COLO668 (cell line): Measurements from ENCODE around the gene TBX2.
"Not testable (repeated sequence)": the region's sequence is repeated elsewhere in the genome, so short reads cannot be mapped to it uniquely, and the experiment has no call there.

Experiments used
- DNase-seq: peaks from one replicate; lab custom pipeline; 2025; ENCODE audit not compliant: unreplicated experiment; lab: John Stamatoyannopoulos, UW

The TBX2 gene

DNA sequence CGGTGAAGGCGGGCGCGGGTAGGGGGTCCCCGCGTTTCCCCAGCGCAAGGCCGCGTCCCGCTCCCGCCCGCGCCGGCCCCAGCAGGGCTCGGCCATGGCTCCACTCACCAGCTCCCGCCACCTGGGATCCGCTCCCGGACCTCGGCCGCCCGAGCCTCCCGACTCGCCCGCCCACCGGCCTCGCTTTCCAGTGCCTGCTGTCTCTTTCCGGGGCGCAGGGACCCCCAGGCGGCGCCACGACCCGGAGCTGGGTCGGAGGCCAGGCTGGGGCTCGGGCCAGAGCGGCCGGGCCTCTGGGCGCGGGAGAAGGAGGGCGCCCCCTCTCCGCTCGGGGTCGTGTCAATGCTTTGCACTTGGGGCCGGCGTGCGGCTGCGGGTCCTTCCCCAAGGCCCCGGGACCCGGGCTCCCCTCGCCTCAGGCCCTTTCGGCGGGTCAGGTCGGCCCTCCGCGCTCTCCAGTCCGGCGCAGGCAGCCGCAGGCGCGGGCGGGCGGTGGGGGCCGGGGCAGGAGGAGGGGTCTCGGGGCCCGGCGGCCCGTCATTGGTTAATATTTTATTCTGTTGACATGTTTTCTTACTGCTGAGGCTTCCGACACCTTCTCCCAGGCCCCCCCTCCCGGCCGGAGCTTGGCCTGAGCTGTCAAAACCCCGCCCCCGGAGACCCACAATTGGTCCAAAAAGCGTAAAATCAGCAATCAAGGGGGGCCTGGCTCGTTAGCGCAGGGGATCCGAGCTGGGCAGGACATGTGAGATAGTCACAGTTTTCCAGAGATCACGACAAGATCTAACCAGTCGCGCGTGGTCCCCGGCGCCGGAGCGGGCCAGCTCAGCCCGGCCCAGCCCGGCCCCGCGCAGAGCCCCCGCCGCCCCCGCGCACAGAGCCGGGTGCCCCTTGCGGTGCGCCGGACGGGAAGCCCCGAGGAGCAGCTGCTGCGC, at the start of gene TBX2:
TBX2 (plus strand) TSS at position 713 of the 935 bp plus-strand sequence. CDS start 334 bp downstream, outside the sequence.
- no peak for DNase-seq

DNA sequence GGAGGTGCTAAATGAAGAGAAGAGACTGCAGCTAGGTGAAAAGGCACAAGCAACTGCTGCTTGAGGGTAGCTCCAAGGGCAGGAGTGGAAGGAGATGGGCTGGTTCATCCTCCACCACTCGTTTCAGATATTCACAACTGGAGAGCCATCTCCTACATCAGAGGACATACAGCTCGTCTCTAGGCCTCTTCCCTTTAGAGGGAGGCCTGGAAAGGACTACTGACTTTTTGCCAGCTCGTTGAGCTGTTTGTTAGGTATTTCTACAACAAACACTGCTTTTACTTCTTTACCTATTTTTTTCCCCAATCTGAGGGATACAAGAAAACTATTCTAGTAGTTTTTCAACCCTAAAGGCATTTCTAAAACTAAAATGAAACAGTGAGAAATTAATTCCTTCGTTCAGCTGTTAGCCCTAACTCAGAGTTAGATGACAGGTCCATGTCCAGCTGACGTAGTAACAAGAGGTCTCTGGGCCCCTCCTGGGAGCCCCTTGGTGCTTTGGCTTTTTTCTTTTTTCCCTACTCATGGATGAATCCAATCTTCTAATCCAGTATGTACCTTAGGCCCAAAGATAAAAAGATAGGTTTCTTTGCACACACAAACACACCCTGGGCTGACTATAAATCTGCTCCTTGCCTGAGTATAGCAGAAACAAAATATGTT, 47.8 kb upstream of the TBX2 start:
- DNase-seq: no peak

DNA sequence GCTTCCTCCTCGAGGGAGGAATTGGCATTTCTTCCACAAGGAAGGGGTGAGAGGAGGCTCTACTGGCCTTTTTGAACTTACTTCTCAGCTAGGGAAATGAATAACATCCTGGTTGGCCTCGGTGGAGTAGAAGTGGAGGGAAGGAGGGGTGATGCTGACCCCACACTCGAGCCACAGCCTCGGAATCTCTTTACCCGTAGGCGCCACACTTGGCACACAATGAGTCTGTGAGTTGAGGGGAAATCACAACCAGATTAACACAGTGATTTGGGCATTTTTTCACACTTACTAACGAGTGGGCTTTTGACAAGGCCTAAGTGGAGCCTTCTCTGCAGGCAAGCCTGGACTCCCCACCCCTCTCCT, 47.3 kb upstream of the TBX2 start:
- no peak for DNase-seq

- DNase-seq: no peak
Measured at GRCh38 chr17:61352781-61353491, 46.7 kb upstream of the TBX2 start.

- DNase-seq: no peak
Measured at GRCh38 chr17:61353615-61354014, 46.0 kb upstream of the TBX2 start.

- DNase-seq: no peak
Measured at GRCh38 chr17:61354895-61355874, 44.5 kb upstream of the TBX2 start.

DNA sequence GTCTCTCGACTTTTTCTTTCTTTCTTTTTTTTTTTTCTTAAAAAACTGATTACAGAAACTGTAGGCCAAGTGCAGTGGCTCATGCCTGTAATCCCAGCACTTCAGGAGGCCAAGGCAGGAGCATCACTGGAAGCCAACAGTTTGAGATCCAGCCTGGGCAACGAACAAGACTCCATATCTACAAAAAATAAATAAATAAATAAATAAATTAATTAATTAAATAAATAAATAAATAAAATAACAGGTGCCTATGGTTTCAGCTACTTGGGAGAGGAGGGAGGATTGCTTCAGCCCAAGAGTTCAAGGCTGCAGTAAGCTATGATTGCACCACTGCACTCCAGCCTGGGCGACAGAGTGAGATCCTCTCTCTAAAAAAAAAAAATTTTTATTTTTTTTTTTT, 42.6 kb upstream of the TBX2 start:
- DNase-seq: not testable (repeated sequence)

DNA sequence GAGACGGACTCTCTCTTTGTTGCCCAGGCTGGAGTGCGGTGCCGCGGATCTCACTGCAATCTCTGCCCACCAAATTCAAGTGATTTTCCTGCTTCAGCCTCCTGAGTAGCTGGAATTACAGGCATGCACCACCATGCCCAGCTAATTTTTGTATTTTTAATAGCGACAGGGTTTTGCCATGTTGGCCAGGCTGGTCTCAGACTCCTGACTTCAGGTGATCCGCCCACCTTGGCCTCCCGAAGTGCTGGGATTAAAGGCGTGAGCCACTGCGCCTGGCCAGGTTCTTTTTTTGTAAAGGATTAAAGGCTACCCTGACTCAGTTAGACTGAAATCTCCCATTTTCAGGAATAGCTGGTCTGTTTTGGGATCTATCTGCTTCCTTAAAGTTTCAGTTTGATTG, 40.1 kb upstream of the TBX2 start:
- not testable (repeated sequence) for DNase-seq

DNA sequence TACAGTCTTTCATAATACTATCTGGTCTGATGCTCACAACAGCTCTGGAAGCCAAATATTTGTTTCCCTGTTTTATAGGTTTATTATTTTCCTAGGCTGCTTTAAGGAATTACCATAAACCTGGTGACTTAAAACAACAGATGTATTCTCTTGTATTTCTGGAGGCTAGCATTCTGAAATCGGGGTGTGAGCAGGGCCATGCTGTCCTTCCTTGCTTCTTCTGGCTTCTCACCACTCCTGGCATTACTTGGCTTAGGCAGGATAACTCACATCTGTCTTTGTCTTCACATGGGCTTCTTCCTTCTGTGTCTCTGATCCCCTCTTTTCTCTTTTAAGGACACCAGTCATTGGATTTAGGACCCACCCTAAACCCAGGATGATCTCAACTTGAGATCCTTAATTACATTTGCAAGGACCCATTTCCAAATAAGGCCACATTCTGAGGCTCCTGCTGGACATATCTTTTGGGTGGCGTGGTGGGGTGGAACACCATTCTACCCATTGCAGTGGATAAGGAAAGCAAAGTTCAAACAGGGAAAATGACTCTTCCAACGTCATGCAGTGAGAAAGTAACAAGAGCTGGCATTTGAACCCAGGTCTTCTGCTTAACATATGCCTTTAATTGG, 39.2 kb upstream of the TBX2 start:
- no peak for DNase-seq

DNA sequence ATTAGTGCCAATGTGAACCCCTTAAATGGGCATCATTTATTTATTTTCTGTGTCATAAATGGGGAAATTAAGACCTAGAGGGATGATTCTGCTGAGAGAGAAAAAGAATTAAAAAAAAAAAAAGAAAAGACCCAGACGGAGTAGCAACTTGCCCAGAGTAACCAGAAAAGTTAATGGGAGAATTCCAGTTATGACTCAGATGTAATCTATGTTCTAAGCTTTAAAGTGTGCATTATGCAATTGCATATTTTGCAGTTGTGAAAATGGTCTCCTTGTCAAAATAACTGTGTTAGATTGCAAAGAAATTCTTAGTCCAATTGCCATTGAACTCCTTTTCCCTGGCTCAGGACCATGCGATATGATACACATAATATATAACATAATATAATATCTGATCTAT, 38.6 kb upstream of the TBX2 start:
- no peak for DNase-seq

DNA sequence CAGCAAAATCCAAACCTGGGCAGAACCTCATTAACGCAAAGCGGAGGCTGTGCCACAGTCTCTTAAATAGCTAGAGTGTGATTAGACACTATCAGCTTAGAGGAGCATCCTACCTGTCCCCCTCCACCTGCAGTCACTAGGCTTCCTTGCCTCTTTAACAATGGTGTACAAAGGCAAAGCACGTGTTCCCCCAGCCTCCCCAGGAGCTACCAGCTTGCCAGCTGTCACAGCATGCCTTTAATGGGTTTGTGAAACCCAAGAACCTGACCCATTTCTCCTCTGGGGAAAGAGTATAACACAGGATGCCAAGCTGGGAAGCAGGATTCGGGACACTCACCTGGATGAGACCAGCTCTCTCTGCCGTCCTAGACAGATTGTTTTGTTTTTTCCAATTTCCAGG, 37.2 kb upstream of the TBX2 start:
- no peak for DNase-seq

DNA sequence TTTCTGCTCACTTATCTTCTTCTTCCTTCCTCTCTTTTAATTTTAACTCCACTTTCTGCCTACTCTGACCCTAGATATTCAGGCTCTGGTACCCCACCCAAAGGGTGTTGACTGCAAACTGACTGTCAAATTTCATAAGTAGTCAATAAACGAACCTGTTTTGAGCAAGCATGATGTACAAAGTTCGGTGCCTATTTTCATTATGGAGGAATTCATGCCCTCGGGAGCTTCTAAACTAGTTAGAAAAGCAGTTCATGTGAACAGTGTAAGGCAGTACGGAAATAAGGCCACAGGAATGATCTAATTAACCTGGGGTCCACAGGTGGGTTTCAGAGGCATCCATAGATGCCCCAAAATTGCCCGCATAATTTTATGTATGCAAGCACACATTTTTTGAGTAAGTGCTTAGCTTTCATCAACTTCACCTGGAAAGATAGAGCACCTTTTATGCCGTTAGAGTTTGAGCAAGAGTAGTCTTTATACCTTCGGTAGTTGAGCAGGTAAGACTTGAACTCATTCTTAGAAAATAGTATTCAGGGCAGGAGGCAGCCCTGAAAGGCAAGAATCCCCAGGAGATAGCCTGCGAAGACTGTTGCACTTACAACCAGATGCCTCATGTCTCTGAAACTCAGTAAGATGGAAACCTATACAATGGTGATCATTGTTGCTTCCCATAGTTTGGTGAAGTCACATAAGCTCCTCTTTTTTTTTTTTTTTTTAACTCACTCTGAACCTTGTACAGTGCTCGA, 36.6 kb upstream of the TBX2 start:
- no peak for DNase-seq

GRCh38 chr17:61363601-61364462, 35.8 kb upstream of the TBX2 start:
- no peak for DNase-seq

DNA sequence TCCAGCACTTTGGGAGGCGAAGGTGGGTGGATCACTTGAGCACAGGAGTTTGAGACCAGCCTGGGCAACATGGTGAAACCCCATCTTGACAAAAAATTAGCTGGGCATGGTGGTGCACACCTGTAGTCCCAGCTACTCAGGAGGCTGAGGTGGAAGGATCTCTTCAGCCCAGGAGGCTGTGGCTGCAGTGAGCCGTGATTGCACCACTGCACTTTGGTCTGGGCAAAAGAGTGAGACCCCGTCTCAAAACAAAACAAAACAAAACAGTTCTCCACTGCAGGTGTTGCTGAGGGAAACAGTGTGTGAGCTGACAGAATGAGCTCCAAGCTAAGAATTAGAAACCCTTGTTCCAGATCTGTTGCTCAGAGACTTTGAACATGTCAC, 35.2 kb upstream of the TBX2 start:
- DNase-seq: no peak

DNA sequence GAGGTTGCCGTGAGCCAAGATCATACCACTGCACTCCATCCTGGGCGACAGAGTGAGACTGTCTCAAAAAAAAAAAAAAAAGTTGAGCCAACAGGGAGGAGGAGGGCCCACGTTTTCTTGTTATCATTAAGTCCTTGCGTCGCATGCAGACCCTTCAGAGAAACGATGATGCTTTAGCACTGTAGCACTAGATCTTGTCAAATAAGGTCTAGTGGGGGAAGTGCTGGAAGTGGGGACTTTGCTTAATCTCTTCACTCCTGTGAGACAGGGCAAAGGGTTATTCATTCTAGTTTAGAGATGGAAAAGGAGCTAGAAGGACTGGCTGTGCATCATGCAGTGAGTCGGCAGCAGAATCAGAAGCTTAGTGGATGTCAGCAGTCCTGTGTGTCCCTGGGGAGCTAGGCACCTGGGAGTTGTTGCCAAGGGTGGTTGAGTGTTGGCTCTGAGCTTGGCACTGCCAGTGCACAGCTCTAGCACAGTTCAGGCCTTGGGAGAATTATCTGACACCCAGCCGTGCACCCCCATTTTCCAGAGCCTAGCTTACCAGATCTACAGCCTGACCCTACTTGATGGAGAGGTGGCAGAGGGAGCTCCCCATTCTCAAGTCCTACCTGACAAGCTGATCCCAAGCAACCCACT, 33.4 kb upstream of the TBX2 start:
- DNase-seq: no peak

GRCh38 chr17:61366715-61367413, 32.8 kb upstream of the TBX2 start:
- DNase-seq: no peak

DNA sequence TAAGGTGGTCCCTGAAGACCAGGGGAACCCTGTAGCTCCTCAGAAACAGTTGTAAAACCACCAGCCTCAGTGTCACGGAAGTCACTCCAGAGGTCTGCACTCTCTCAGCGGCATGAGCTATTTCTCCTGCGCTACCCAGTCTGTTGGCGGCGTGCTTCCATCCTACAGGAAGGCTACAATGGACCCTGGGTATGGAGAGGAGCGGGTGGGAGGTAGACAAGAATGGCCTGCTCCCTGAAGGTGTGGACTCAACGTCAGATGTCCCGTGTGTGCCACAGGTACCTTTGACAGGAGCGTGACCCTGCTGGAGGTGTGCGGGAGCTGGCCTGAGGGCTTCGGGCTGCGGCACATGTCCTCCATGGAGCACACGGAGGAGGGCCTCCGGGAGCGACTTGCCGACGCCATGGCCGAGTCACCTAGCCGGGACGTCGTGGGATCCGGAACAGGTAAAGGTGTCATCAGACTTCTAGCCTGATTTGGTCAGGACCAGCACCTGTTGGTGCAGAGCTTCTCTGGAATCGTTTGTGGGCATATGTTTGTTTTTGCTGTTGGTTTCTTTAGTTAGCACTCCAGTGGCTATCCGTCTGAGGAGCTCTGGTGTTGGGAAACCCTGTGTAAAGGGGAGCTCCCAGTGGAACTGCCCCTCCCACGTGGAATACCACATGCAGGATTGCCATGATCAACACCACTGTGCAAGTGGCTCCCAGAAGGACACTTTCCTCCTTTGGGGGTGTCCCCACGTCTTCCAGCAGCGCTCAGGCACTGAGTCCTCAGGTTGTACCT, 31.4 kb upstream of the TBX2 start:
- no peak for DNase-seq
